Measurements from ENCODE around the gene PCDHGB6. TPM values are rescaled to one million over a fixed set of nuclear protein-coding genes. Genes with fewer than 3 reads are reported as not detected.
A peak's percentile ranks its signal among the peaks of the same experiment; 100 is the strongest.
"Not testable (repeated sequence)": the region's sequence is repeated elsewhere in the genome, so short reads cannot be mapped to it uniquely, and the experiment has no call there.

PCDHGB6 gene
- total RNA-seq, 2 donors from 2014 or later, result 6.7 to 8.5 TPM

DNA sequence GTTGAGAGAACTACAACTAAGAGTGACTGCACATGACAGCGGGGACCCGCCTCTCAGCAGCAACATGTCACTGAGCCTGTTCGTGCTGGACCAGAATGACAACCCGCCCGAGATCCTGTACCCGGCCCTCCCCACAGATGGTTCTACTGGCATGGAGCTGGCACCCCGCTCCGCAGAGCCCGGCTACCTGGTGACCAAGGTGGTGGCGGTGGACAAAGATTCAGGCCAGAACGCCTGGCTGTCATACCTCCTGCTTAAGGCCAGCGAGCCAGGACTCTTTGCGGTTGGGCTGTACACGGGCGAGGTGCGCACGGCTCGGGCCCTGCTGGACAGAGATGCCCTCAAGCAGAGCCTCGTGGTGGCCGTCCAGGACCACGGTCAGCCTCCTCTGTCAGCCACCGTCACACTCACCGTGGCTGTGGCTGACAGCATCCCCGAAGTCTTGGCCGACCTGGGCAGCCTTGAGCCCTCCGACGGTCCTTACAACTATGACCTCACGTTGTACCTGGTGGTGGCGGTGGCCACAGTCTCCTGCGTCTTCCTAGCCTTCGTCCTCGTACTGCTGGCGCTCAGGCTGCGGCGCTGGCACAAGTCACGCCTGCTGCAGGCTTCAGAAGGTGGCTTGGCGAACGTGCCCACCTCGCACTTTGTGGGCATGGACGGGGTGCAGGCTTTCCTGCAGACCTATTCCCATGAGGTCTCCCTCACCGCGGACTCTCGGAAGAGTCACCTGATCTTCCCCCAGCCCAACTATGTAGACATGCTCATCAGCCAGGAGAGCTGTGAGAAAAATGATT is 23.2 kb upstream of the PCDHGB6 start:
- DNase-seq (ENCODE audit: low spot score), result no peak
- intact Hi-C loops (cut with DNase I), result no loop called here

DNA sequence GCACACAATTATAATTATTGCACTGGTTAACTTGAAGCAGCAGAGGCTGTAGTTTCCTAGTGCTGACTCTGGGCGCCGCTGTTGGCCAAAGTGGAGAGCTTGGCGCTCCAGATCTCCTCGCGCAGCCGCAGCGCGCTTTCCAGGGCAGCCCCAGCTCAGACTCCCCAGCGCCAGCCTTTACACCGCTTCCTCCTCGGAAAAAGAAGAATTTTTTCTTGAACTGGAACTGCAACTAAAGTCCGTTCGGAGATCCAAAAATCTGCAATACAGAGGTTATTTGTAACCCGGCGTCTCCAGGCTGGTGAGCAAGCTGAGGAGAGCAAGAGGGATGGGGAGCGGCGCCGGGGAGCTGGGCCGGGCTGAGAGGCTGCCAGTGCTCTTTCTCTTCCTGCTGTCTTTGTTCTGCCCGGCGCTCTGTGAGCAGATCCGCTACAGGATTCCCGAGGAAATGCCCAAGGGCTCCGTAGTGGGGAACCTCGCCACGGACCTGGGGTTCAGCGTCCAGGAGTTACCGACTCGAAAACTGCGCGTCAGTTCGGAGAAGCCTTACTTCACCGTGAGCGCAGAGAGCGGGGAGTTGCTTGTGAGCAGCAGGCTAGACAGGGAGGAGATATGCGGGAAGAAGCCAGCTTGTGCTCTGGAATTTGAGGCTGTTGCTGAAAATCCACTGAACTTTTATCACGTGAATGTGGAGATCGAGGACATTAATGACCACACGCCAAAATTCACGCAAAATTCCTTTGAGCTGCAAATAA is 20.1 kb upstream of the PCDHGB6 start, which contains the start of gene PCDHGB4:
Gene PCDHGB4, plus strand, starts transcription at position 142 of the 755 bp plus-strand sequence. Its CDS starts 187 bp downstream, at position 329.
- DNase-seq (ENCODE audit: low spot score); intact Hi-C loops (cut with DNase I): not testable (repeated sequence)

DNA sequence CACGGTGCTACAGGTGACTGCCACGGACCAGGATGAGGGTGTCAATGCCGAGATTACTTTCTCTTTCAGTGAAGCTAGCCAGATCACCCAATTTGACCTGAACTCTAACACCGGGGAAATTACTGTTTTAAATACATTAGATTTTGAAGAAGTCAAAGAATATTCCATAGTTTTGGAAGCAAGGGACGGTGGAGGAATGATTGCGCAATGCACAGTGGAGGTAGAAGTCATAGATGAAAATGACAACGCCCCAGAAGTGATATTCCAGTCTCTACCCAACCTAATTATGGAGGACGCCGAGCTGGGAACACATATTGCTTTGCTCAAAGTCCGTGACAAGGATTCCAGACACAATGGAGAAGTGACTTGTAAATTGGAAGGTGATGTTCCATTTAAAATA is 19.2 kb upstream of the PCDHGB6 start:
- DNase-seq (ENCODE audit: low spot score), result no peak
- intact Hi-C loops (cut with DNase I), result no loop called here

DNA sequence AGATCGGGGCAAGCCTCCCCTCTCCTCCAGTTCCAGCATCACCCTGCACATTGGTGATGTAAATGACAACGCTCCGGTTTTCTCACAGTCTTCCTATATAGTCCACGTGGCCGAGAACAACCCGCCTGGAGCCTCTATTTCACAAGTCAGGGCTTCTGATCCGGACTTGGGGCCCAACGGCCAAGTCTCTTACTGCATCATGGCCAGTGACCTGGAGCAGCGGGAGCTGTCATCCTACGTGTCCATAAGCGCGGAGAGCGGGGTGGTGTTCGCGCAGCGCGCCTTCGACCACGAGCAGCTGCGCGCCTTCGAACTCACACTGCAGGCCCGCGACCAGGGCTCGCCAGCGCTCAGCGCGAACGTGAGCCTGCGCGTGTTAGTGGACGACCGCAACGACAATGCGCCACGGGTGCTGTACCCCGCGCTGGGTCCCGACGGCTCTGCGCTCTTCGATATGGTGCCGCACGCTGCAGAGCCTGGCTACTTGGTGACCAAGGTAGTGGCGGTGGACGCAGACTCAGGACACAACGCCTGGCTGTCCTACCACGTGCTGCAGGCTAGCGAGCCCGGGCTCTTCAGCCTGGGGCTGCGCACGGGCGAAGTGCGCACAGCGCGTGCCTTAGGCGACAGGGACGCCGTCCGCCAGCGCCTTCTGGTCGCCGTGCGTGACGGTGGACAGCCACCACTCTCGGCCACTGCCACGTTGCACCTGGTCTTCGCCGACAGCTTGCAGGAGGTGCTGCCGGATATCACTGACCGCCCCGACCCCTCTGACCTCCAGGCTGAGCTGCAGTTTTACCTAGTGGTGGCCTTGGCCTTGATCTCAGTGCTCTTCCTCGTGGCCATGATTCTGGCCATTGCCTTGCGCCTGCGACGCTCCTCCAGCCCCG is 18.4 kb upstream of the PCDHGB6 start:
- intact Hi-C loops (cut with DNase I), result no loop called here
- DNase-seq (ENCODE audit: low spot score), result no peak

DNA sequence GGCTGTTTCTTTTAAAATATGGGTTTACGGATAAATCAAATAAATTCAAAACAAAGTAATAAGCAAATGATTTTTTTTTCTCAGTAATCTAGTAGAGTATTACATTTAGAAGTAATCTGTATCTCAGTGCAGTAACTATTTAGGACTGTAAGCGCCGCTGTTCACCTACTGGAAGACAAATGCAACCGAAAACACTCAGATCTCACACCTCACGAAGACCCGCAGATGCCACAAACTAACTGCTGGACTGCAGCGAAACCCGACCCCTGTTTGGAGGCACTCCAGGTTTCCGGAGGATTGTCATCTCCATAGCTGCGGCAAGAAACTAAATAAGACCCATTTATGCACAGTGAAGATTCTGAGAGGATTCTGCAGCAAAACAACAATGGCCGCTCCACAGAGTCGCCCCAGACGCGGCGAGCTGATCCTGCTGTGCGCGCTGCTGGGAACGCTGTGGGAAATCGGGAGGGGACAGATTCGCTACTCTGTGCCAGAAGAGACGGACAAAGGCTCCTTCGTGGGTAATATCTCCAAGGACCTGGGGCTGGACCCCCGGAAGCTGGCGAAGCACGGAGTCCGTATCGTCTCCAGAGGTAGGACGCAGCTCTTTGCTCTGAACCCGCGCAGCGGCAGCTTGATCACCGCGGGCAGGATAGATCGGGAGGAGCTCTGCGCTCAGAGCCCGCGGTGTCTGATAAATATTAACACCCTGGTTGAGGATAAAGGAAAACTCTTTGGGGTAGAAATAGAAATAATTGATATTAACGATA is 15.2 kb upstream of the PCDHGB6 start, which contains the start of gene PCDHGA8:
Gene PCDHGA8, plus strand, starts transcription at position 205 of the 770 bp plus-strand sequence. Its CDS starts 181 bp downstream, at position 386.
- no peak for DNase-seq (ENCODE audit: low spot score)
- intact Hi-C loops (cut with DNase I), result no loop called here

DNA sequence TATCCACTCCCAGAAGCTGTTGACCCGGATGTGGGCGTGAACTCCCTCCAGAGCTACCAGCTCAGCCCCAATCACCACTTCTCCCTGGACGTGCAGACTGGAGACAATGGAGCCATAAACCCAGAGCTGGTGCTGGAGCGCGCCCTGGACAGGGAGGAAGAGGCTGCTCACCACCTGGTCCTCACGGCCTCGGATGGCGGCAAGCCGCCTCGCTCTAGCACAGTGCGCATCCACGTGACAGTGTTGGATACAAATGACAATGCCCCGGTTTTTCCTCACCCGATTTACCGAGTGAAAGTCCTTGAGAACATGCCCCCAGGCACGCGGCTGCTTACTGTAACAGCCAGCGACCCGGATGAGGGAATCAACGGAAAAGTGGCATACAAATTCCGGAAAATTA is 14.6 kb upstream of the PCDHGB6 start:
- no peak for DNase-seq (ENCODE audit: low spot score)
- intact Hi-C loops (cut with DNase I), result no loop called here

DNA sequence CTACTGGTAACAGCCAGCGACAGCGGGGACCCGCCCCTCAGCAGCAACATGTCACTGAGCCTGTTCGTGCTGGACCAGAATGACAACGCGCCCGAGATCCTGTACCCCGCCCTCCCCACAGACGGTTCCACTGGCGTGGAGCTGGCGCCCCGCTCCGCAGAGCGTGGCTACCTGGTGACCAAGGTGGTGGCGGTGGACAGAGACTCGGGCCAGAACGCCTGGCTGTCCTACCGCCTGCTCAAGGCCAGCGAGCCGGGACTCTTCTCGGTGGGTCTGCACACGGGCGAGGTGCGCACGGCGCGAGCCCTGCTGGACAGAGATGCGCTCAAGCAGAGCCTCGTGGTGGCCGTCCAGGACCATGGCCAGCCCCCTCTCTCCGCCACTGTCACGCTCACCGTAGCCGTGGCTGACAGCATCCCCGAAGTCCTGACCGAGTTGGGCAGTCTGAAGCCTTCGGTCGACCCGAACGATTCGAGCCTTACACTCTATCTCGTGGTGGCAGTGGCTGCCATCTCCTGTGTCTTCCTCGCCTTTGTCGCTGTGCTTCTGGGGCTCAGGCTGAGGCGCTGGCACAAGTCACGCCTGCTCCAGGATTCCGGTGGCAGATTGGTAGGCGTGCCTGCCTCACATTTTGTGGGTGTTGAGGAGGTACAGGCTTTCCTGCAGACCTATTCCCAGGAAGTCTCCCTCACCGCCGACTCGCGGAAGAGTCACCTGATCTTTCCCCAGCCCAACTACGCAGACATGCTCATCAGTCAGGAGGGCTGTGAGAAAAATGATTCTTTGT is 13.2 kb upstream of the PCDHGB6 start:
- not testable (repeated sequence) for DNase-seq (ENCODE audit: low spot score)

DNA sequence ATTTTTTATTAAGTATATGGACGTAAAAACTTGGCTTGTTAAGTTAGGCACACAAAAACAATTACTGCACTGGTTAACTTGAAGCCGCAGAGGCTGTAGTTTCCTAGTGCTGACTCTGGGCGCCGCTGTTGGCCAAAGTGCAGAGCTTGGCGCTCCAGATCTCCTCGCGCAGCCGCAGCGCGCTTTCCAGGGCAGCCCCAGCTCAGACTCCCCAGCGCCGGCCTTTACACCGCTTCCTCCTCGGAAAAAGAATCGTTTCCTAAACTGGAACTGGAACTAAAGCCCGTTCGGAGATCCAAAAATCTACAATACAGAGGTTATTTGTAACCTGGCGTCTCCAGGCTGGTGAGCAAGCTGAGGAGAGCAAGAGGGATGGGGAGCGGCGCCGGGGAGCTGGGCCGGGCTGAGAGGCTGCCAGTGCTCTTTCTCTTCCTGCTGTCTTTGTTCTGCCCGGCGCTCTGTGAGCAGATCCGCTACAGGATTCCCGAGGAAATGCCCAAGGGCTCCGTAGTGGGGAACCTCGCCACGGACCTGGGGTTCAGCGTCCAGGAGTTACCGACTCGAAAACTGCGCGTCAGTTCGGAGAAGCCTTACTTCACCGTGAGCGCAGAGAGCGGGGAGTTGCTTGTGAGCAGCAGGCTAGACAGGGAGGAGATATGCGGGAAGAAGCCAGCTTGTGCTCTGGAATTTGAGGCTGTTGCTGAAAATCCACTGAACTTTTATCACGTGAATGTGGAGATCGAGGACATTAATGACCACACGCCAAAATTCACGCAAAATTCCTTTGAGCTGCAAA is 9.9 kb upstream of the PCDHGB6 start, which contains the start of gene PCDHGB5:
Gene PCDHGB5, plus strand, starts transcription at position 192 of the 796 bp plus-strand sequence. Its CDS starts 181 bp downstream, at position 373.
- intact Hi-C loops (cut with DNase I), result not testable (repeated sequence)
- DNase-seq (ENCODE audit: low spot score), result peak; percentile 54

More for the DNA sequence above, 13.2 kb upstream of the PCDHGB6 start:
- intact Hi-C loops (cut with DNase I), result not testable (repeated sequence)

DNA sequence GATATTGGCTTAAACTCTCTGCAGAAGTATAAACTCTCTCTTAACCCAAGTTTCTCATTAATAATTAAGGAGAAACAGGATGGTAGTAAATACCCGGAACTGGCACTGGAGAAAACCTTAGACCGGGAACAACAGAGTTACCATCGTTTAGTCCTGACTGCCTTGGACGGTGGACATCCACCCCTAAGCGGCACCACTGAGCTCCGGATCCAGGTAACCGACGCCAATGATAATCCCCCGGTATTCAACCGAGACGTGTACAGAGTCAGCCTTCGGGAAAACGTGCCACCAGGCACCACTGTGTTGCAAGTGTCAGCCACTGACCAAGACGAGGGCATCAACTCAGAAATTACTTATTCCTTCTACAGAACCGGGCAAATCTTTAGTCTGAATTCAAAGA is 9.2 kb upstream of the PCDHGB6 start:
- intact Hi-C loops (cut with DNase I), result no loop called here
- no peak for DNase-seq (ENCODE audit: low spot score)

DNA sequence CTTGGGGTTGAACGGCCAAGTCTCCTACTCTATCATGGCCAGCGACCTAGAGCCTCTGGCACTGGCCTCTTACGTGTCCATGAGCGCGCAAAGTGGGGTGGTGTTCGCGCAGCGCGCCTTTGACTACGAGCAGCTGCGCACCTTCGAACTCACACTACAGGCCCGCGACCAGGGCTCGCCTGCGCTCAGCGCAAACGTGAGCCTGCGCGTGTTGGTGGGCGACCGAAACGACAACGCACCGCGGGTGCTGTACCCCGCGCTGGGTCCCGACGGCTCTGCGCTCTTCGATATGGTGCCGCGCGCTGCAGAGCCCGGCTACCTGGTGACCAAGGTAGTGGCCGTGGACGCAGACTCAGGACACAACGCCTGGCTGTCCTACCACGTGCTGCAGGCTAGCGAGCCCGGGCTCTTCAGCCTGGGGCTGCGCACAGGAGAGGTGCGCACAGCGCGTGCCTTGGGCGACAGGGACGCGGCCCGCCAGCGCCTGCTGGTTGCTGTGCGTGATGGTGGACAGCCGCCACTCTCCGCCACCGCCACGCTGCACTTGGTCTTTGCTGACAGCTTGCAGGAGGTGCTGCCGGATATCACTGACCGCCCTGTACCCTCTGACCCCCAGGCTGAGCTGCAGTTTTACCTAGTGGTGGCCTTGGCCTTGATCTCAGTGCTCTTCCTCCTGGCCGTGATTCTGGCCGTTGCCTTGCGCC is 8.1 kb upstream of the PCDHGB6 start:
- peak; percentile 74 for DNase-seq (ENCODE audit: low spot score)
- intact Hi-C loops (cut with DNase I), result no loop called here

DNA sequence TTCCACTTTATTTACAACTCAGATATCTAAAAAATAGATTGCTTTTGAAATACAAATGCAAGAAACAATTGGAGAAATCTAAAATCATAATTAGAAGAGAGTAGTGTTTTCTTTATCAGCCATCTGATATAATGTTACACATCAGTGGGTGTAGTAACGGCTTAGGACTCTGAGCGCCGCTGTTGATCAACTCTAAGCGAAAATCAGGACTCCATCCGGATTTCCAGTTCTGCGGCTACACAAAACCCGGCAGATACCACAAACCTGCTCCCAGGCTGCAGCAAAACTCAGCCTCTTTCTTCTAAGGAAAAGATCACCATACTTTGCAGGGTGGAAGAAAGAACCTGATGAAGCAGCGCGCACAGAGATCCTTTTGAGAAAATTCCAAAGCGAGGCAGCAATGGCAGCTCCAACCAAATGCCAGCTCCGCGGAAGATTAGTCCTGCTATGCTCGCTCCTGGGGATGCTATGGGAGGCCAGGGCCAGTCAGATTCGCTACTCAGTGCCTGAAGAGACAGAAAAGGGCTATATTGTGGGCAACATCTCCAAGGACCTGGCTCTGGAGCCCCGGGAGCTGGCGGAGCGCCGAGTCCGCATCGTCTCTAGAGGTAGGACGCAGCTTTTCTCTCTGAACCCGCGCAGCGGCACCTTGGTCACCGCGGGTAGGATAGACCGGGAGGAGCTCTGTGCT is 5.1 kb upstream of the PCDHGB6 start, which contains the start of gene PCDHGA9:
Gene PCDHGA9, plus strand, starts transcription at position 226 of the 691 bp plus-strand sequence. Its CDS starts 175 bp downstream, at position 401.
- DNase-seq (ENCODE audit: low spot score), result no peak
- intact Hi-C loops (cut with DNase I), result no loop called here

DNA sequence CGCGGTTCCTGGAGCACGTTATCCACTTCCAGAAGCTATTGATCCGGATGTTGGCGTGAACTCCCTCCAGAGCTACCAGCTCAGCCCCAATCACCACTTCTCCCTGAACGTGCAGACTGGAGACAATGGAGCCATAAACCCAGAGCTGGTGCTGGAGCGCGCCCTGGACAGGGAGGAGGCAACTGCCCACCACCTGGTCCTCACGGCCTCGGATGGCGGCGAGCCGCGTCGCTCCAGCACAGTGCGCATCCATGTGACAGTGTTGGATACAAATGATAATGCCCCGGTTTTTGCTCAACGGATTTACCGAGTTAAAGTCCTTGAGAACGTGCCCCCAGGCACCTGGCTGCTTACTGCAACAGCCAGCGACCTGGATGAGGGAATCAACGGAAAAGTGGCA is 4.4 kb upstream of the PCDHGB6 start:
- no peak for DNase-seq (ENCODE audit: low spot score)
- intact Hi-C loops (cut with DNase I), result no loop called here

DNA sequence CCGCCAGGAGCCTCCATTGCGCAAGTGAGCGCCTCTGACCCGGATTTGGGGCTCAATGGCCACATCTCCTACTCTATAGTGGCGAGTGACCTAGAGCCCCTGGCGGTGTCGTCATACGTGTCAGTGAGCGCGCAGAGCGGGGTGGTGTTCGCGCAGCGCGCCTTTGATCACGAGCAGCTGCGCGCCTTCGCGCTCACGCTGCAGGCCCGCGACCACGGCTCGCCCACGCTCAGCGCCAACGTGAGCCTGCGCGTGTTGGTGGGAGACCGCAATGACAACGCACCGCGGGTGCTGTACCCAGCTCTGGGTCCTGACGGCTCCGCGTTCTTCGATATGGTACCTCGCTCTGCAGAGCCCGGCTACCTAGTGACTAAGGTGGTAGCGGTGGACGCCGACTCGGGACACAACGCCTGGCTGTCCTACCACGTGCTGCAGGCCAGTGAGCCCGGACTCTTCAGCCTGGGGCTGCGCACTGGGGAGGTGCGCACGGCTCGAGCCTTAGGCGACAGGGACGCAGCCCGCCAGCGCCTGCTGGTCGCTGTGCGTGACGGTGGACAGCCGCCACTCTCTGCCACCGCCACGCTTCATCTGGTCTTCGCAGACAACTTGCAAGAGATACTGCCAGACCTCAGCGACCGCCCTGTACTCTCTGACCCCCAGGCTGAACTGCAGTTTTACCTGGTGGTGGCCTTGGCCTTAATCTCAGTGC is 1.9 kb downstream of the PCDHGB6 start:
- intact Hi-C loops (cut with DNase I), result loop anchor here (10.0 kb wide), 2 partner anchors 145 to 155 kb away; no protein-coding TSS in a partner anchor
- DNase-seq (ENCODE audit: low spot score), result peak; percentile 63

DNA sequence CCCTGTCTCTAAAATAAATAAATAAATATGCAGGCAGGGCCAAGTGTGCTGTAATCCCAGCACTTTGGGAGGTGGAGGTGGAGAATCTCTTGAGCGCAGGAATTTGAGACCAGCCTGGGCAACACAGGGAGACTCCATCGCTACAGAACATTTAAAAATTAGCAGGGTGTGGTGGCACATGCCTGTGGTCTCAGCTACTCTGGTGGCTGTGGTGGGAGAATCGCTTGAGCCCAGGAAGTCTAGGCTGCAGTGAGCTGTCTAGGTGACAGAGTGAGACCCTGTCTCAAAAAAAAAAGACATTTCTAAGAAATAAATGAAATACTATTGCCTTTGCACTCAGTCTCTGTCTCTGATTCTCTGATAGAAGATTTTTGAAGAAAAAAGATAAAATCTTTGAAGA is 3.8 kb downstream of the PCDHGB6 start:
- DNase-seq (ENCODE audit: low spot score), result no peak
- intact Hi-C loops (cut with DNase I), result loop anchor here (10.0 kb wide), 2 partner anchors 143 to 153 kb away; no protein-coding TSS in a partner anchor
